ENCODE results near the gene SRC. TPM values are rescaled to one million over a fixed set of nuclear protein-coding genes. Genes with fewer than 3 reads are reported as not detected.

Gene SRC
- total and polyA plus RNA-seq, 2 of the 8 experiments (the other 6 are each of a cell fraction or from before 2014, with no cell fraction given): 27.6 to 28.8 TPM

DNA sequence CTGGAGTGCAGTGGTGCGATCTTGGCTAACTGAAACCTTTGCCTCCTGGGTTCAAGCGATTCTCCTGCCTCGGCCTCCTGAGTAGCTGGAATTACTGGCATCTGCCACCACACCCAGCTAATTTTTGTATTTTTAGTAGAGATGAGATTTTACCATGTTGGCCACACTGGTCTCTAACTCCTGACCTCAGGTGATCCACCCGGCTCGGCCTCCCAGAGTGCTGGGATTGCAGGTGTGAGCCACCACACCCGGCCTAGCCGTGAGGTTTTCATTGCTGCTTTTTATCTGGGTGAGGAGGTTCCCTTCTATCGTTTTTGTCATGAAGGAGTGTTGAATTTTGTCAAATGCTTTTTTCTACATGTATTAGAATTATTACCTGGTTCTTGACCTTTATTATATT lies 23.9 kb downstream of the SRC start:
- H3K9me3 ChIP-seq (ENCODE audit: insufficient read depth in 2 of 2, low read depth in 1 of 2, low read length in 1 of 2): no peaks in the 10 kb centered on the region
- WGBS, 2 experiments (ENCODE audit: extremely low coverage in 1 of 2, insufficient coverage in 1 of 2, insufficient read length in 1 of 2, insufficient replicate concordance in 2 of 2, low coverage in 1 of 2, low lambda C conversion rate in 2 of 2, missing lambda C conversion rate in 1 of 2): 95% methylated on average over 8 of the region's 8 CpGs; no CpG with 5 or more reads in 1 of the 2 experiments
- H2BK15ac ChIP-seq (ENCODE audit: low read length): no peak overlapping the region
- no peaks in the 10 kb centered on the region; a peak in 1 of 4 replicates for H3K79me2 ChIP-seq (ENCODE audit: control insufficient read depth in 1 of 2, insufficient read depth in 2 of 2, low read length in 2 of 2)
- H2BK12ac ChIP-seq (ENCODE audit: low read depth, low read length): no peak overlapping the region
- H3K4ac ChIP-seq (replicated peaks; ENCODE audit: insufficient read length, low read depth, low read length): no peak overlapping the region
- H4K20me1 ChIP-seq (replicated peaks in 1 of 2; ENCODE audit: control insufficient read depth in 1 of 2, insufficient read depth in 2 of 2, low read length in 2 of 2): no peaks in the 10 kb centered on the region
- FAIRE-seq: no peak
- H2AFZ ChIP-seq (ENCODE audit: low read length): no peak overlapping the region
- no peak overlapping the region for H3K27ac ChIP-seq (ENCODE audit: low read depth, low read length)
- ChIA-PET CTCF (ENCODE audit: partially characterized antibody) (interaction anchor here (1.0 to 1.2 kb wide), 3 partner anchors 9 to 26 kb away, joined by 3 read pairs; no protein-coding TSS in a partner anchor), POLR2A (ENCODE audit: partially characterized antibody) (interaction anchor here (0.5 to 1.1 kb wide), 2 partner anchors 18 to 72 kb away, joined by 3 to 4 read pairs; no protein-coding TSS in a partner anchor)
- no peak overlapping the region for H3K4me2 ChIP-seq (ENCODE audit: insufficient read depth in 1 of 2, low read depth in 2 of 2, low read length in 2 of 2)
- no peaks in the 10 kb centered on the region for H3K79me1 ChIP-seq (ENCODE audit: low read depth, low read length)
- no peaks in the 10 kb centered on the region for H3K27me3 ChIP-seq (replicated peaks in 1 of 4; ENCODE audit: control insufficient read depth in 3 of 4, extremely low read depth in 1 of 4, insufficient read depth in 3 of 4, low read length in 3 of 4)
- DNase-seq (ENCODE audit: low read depth in 1 of 2, low spot score in 2 of 2): no peak
- no peak overlapping the region for H4K8ac ChIP-seq (ENCODE audit: extremely low read depth, insufficient read depth, low read length)
- H3K36me3 ChIP-seq (ENCODE audit: control insufficient read depth in 2 of 4, insufficient read depth in 4 of 4, low read length in 3 of 4): peaks cover 0 to 15% (median 5%) of the 10 kb centered on the region in 4 experiments; a peak in 4 of 8 replicates
- no peak overlapping the region for H2BK120ac ChIP-seq (replicated peaks; ENCODE audit: low read depth, low read length)
- TF ChIP-seq TAF7 (optimal IDR thresholded peaks at IDR 0.05; ENCODE audit: borderline replicate concordance, low read depth, low read length) (no peak), MAFK (IDR thresholded peaks at IDR 0.05; ENCODE audit: low read depth, low read length) (no peak), POU5F1 (IDR thresholded peaks at IDR 0.05; ENCODE audit: low read depth, low read length) (no peak), TAF1 (IDR thresholded peaks at IDR 0.05; ENCODE audit: low read depth, low read length) (no peak), SIX5 (IDR thresholded peaks at IDR 0.05; ENCODE audit: low read depth, low read length) (no peak), EZH2 (IDR thresholded peaks at IDR 0.05; ENCODE audit: low read depth, low read length, severe bottlenecking) (no peak), JUND (IDR thresholded peaks at IDR 0.05; ENCODE audit: low read length) (no peak), NANOG (IDR thresholded peaks at IDR 0.05; ENCODE audit: insufficient read depth, low read depth, low read length, poor library complexity, severe bottlenecking) (no peak), SIRT6 (IDR thresholded peaks at IDR 0.05; ENCODE audit: low read length) (no peak)
- TF ChIP-seq, protein P1, sequence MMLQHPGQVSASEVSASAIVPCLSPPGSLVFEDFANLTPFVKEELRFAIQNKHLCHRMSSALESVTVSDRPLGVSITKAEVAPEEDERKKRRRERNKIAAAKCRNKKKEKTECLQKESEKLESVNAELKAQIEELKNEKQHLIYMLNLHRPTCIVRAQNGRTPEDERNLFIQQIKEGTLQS (IDR thresholded peaks at IDR 0.05; ENCODE audit: insufficient read depth, low read depth, low read length): no peak
- H3K4me1 ChIP-seq (replicated peaks in 1 of 4; ENCODE audit: control insufficient read depth in 3 of 4, insufficient read depth in 4 of 4, low read length in 3 of 4): no peaks in the 10 kb centered on the region
- no peak overlapping the region for H3K9ac ChIP-seq (replicated peaks in 1 of 4; ENCODE audit: extremely low read depth in 1 of 4, low read depth in 3 of 4, low read length in 3 of 4)
- no peak overlapping the region for H3K4me3 ChIP-seq (ENCODE audit: extremely low read depth in 1 of 4, insufficient read depth in 2 of 4, low read depth in 3 of 4, low read length in 4 of 4)
- no peak overlapping the region for H3K23ac ChIP-seq (ENCODE audit: insufficient read length)
- H3K56ac ChIP-seq (replicated peaks; ENCODE audit: insufficient read length, low read depth, low read length): no peak overlapping the region
- no peak overlapping the region for H2BK20ac ChIP-seq (ENCODE audit: low read length)
- H3K14ac ChIP-seq (ENCODE audit: insufficient read length): no peak overlapping the region
- H3K23me2 ChIP-seq (ENCODE audit: low read depth, low read length): no peaks in the 10 kb centered on the region
- no peak overlapping the region for H4K91ac ChIP-seq (replicated peaks; ENCODE audit: insufficient read length, low read length)
- no peak overlapping the region for H3K18ac ChIP-seq (ENCODE audit: extremely low read depth, low read length)
- H4K5ac ChIP-seq (ENCODE audit: insufficient read length, low read depth, low read length): no peak overlapping the region
- H2BK5ac ChIP-seq (ENCODE audit: low read depth, low read length): no peak overlapping the region
- H2AK5ac ChIP-seq (ENCODE audit: low read depth, low read length): no peak overlapping the region

Data from H1 (cell line).